HG03025 (cell line): Measurements from ENCODE around the gene FRMPD4.

Experiments
- ATAC-seq: cut with Tn5 transposase; IDR thresholded peaks from one replicate; pipeline ENCODE4 v1.9.1; 2021; ENCODE audit warnings: mild to moderate bottlenecking, moderate library complexity; ENCODE audit not compliant: unreplicated experiment, low FRiP score

FRMPD4 gene

DNA sequence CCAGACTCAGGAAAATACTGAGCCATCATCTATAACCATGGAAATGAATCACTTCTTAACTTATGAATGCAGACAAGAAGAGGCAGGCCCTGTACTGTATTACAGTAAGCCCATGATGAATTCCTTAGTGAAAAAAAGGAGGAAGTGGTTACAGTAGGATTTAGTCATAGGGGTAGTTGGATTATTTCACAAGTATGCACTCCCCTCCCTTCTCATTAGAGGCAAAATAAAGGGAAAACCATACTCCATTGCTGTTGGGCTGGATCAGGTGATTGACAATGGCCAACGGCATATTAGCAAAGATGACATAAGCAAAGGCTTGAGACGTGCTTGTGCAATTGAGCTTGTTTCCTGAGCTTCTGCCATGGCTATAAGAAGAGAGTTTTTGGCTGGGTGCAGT lies 471.8 kb downstream of the FRMPD4 start:
- ATAC-seq, result no peak

GRCh38 chrX:12611471-12611870 lies 473.2 kb downstream of the FRMPD4 start:
- ATAC-seq, result no peak

DNA sequence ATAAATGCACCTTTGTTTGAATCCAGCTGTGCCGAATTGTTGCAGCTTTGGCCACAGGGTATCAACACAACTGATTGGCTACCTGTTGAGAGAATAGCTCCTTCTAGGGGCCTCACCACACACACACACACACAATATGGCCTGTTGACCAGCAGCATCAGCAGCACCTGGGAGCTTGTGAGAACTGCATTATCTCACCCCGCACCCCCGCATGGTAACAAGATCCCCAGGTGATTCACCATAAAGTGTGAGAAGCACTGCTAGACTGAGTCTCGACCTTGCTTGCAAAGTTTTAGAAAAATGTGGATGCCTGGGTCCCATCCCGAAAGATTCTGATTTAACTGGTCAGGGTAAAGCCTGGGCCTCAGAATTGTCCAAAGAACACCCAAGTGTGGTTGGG lies 476.0 kb downstream of the FRMPD4 start:
- ATAC-seq, result no peak

GRCh38 chrX:12615061-12615460 lies 476.8 kb downstream of the FRMPD4 start:
- ATAC-seq, result no peak

- ATAC-seq, result no peak
Observed at GRCh38 chrX:12617241-12617640, 479.0 kb downstream of the FRMPD4 start.

DNA sequence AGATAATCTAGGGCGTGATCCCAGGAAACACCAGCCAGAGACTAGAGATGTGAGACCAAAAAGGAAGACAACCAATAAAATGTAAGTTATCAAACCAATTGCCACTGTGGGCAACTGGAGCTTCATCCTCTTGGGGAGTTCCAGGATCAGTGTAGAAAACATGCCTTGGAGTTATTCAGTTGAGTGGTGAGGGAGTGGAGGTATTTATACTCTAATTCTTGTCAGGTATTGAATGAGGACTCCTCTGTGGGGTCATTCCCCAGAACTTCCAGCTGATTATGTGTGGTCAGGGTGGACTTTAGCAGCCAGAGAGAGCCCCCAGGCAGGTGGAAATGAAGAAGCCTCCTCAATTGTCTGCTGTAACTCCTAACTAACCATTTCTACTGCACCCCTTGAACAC lies 509.0 kb downstream of the FRMPD4 start:
- ATAC-seq, result no peak

DNA sequence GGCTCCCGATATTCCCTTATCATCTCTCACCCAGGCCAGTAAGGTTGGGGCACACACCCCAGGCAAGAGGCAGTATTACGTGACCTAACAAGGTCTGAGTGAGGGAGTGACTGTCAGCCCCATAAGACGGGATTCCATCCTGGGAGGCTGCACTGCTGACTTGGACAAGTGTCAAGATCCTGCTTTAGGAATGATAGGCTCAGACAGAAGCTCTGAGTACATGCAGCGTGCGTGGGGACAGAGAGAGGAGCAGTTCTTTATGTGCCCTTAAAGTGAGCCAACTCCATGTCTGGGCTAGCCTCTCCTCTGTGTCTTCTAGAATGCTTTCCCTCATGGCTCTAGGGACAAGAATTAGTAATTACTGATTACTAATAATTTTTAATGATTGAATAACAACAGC lies 510.7 kb downstream of the FRMPD4 start:
- ATAC-seq, result no peak

- no peak for ATAC-seq
Observed at GRCh38 chrX:12657433-12657832, 519.2 kb downstream of the FRMPD4 start.

DNA sequence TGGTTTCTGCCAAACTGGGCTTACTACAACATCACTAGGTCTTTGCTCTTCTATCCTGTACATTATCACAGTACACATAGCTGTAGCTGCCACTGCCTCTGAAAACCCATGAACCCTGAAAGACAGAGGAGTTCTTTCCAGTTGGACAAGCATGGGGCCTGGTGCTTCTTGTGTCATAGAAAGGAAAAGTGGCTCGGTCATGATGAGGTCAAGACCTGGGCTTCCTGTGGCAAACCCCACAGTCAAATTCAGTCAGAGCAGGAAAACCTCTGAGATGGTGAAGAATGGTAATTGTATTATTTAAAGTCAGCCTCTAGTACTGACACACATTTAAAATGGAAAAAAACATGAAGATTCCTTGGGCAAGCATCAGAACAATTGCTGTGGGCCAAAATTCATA lies 519.6 kb downstream of the FRMPD4 start:
- no peak for ATAC-seq

DNA sequence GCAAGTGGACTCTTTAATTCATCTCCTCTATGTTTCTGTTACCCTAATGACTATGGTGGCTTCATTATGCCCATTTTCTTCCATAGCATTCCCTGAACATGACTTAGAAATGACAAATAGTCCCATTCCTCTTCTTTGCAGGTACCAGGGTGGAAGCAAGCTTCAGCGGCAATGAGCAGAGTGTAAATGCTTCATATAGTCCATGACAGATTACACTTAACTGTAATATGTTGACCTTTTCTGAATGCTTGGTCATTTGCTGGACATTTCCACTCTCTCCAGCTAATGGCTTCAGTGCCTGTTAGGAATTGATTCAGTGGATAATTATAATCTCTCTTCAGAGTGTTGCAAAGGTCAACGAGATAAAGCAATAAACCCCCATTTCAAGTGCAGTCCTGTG lies 523.2 kb downstream of the FRMPD4 start:
- ATAC-seq, result no peak

DNA sequence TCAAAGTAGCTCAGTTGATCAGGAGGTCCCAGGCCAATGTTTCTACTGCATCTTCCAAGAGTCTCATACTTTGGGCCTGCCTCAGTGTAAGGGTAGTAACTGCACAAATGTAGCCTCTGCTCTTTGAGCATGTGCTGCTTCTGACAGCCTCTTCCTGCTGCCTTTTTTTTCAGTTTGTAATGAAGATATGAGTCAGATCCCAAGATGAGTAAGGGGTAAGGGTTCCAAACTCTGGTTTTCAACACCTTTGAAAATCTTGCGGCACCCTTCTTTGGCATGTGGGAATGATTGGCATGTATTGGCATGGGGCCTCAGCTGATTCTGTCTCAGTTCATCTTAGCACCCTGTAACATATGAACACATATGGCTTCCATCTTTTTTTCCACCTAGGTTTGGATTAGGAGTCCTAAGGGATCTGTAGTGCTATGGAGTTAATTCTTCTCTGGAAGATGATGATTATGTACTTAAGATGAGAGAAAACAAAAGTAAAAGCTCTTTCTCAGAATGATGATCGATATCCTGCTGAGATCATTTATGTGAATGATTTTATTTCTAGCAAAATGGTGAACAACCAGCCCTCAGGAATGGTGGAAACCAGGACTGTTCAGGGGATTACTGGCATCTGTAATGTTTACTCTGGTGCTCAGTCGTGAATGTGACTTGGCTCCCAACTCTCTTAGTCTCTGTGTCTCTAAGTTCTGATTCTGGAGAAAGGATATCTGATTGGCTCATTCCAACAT lies 534.3 kb downstream of the FRMPD4 start:
- ATAC-seq, result no peak

DNA sequence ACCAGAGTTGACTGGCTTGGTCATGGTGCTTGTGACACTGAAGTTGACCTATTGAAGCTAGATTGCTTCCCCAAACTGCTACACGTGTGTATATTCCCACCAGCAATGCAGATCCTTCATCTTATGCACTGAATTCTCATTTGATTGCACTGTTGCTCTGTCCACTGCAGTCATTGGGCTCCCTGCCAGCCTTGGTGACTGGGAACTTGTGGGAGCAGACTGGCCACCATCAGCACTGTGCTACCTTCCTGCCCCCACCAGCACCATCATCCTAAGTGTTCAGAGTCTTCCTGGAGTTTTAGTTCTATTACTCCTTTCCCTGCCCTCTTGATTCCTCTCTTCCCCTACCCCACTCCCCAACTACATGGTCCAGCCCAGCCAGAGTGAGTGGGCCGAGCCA lies 535.2 kb downstream of the FRMPD4 start:
- ATAC-seq, result no peak

DNA sequence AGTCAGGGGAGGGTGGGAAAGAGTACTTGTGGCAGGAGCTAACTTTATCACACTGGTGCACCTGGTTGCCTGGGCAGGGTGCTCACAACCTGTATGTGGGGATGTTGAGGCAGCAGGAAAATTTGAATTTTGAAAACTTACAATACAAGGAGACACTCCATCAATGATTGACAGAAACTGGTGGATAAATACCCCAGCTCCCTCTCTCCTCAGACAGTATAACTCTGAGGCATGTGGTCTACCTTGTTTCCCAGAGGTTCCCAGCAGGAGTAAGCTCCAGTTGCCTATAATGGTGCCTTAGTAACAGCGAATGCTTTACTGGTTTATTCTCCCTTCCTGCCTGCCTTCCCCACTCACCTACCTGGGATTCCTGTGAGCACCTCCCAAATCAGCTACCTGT lies 541.2 kb downstream of the FRMPD4 start:
- no peak for ATAC-seq

DNA sequence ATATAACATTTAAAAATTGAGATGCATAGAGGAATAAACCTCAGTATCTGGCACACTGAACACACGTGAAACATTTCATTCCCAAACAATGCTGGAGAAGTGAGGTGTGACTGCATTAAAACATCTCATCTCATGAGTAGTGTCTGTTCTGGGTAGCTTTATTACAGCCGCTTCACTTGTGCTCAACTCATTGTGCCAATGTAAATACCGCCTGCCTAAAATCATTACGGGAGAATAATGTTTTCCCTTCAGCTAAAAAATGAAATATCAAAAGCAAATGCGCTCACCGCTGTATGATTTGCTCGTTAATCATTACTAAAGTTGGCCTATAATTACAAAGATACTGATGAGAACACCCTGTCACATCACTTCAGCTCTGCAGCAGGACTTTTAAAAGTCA lies 542.8 kb downstream of the FRMPD4 start:
- no peak for ATAC-seq

- no peak for ATAC-seq
Observed at GRCh38 chrX:12685541-12685940, 547.3 kb downstream of the FRMPD4 start.

- ATAC-seq, result no peak
Observed at GRCh38 chrX:12686331-12686730, 548.1 kb downstream of the FRMPD4 start.

DNA sequence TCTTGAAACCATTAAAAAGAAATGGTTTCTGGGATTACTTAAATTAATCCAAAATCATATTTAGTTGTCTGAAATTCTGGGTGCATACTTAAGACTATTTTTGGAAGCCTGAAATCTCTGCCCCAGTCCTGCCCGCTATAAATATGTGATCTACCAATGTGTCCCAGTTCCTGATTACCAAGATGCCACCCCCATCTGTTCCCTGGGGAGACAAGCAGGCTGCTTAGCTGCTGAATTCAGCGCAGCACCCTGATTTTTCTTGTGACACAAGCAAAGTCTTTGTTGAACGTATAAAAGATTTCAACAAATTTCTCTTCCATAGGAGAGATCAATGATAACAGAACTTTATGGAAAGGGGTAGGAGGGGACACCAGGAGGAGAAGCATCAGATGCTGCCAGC lies 552.4 kb downstream of the FRMPD4 start:
- no peak for ATAC-seq

DNA sequence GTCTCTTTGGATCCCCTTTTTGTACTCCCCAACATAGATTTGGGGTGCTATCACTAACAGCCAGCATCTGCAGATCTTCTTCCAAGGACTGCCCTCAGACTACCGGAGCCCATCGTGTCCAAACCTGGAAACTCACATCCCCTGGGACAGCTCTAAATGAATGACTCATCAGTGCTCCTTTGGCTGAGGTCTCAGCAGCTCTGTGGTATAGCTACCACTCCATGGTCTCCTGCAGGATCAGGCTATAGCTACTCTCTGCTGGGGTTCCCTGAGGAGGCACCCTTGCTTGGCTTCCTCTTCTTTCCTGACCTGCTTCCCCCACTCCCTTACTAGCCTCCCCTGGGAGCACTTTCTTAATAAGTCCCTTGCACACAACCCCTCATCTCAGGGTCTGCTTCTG lies 555.5 kb downstream of the FRMPD4 start:
- no peak for ATAC-seq

DNA sequence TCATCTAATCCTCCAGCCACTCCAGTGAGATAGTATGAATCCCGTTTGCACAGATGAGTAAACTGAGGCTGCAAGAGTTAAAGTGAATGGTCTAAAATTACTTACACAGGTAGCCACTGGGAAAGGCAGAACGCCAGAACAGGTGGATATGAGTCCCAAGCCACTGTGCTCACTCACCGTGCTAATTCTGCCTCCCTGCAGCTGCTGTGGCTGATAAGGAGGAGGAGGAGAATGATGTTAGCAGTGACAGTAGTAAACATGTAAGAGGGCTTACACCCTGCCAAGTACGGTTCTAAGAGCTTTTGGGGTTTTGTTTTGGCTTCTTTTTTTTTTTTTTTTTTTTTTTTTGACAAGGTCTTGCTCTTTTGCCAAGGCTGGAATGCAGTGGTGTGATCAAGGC lies 562.5 kb downstream of the FRMPD4 start:
- no peak for ATAC-seq

DNA sequence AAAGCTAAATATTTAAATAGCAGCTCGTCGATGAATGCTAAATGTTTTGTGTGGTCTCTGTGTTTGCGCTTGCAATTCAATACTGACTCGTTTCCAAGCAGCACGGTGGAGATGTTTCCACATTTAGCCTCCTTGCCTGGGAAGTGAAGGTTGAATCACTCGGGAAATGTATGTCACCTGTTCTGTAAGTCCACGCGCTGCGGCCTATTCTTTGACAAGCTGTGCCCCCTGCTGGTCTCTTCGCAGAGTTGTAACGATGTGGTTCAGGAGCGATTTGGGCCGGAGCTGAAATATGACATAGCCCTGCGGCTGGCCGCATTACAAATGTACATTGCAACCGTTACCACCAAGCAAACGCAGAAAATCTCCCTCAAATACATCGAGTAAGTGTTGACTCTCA lies 563.4 kb downstream of the FRMPD4 start:
- no peak for ATAC-seq

DNA sequence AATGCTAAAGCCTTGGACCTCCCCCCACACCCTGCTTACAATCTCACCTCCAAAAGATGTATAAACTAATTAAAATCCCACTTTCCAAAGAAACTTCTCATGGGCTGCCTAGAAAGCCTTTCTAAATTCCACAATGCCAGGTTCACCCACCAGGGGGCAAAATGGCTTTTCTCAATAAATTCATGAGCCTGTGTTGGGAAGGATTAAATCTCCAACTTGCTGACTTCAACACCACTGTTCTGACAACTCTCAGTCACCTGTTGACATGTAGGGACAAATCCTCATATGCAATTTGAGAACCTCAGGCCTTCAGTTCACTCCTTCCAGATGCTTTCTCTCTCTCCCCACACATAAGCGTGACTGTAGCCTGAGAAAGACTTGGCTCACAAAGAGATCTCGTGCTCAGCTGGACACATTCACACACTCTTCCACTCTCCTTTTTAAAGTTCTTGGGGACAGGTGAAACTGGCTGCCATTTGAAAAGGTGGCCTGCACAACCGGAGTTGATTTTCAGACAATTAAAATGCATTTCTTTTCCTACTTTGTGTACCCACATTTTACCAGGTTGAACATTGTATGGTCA lies 564.3 kb downstream of the FRMPD4 start:
- ATAC-seq, result no peak

GRCh38 chrX:12704706-12705105 lies 566.4 kb downstream of the FRMPD4 start:
- no peak for ATAC-seq

- no peak for ATAC-seq
Observed at GRCh38 chrX:12709047-12709446, 570.8 kb downstream of the FRMPD4 start.
